Measurements from ENCODE around the gene HSPE1.
"Not testable (repeated sequence)": the region's sequence is repeated elsewhere in the genome, so short reads cannot be mapped to it uniquely, and the experiment has no call there.

Gene HSPE1

DNA sequence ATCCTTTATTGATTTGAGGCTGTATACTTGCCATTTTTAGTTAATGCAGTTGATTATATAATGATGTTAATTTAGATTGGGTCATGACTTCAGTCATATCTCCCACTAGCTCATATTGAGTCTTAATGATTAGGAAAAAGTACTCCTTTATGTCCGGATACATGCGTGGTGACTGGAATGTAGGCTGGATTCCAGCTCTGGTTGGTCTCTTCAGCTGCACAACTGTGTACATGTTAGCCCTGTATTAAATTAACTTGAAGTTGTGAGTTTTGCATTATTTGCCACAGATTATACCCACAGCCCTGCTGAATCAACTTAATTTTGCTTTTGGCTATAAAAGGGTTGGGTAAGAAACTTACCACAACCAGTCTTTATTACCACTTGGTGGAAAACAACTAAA lies 38.2 kb downstream of the HSPE1 start:
- H3K4me3 ChIP-seq (ENCODE audit: low read length), result no peak overlapping the region
- H3K9ac ChIP-seq (ENCODE audit: low read length), result no peak overlapping the region
- H3K27me3 ChIP-seq (ENCODE audit: control insufficient read depth, insufficient read depth, low read length), result no peaks in the 10 kb centered on the region
- no peaks in the 10 kb centered on the region for H3K4me1 ChIP-seq (ENCODE audit: control insufficient read depth, low read depth, low read length)
- H3K36me3 ChIP-seq (ENCODE audit: control insufficient read depth, low read depth, low read length), result peaks cover 62% of the 10 kb centered on the region
- H3K27ac ChIP-seq (ENCODE audit: low read length), result no peak overlapping the region
- H3K9me3 ChIP-seq (ENCODE audit: control insufficient read depth, low read depth, low read length), result no peaks in the 10 kb centered on the region

DNA sequence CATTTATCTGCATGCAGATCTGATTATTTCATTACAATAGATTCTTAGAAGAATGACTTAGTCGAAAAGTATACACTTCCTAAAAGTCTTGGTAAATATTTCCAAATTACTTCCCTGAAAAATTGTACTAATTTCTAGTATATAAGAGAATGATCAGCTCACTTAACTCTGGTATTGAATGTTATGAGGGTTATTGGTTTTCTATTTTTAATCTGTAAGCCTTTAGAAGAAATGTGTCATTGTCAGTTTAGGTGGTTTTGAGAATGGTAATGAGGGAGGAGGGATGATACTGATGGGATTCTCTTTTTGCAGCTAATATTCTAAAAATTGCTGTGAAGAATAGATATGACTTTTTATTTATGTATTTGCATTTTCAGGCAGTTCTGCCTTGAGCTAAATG lies 39.6 kb downstream of the HSPE1 start:
- Histone ChIP-seq H3K9me3 (ENCODE audit: control insufficient read depth, low read depth, low read length) (no peaks in the 10 kb centered on the region), H3K9ac (ENCODE audit: low read length) (no peak overlapping the region), H3K27ac (ENCODE audit: low read length) (no peak overlapping the region), H3K36me3 (ENCODE audit: control insufficient read depth, low read depth, low read length) (peaks cover 69% of the 10 kb centered on the region), H3K4me1 (ENCODE audit: control insufficient read depth, low read depth, low read length) (no peaks in the 10 kb centered on the region), H3K4me3 (ENCODE audit: low read length) (no peak overlapping the region), H3K27me3 (ENCODE audit: control insufficient read depth, insufficient read depth, low read length) (no peaks in the 10 kb centered on the region)

DNA sequence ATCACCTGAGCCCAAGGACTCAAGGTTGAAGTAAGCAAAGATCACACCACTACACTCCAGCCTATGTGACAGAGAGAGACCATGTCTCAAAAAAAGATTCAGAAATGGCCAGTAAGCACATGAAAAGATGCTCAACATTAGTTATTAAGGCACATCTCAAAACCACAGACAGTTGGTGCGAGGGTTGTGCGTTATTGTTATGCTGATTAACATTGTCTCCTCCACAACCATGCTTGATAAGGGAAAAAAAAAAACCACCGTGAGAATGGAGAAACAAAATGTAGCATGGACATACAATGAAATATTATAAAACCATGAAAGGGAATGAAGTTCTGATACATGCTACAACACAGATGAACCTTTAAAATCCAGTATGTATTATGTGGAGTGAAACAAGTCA lies 43.0 kb downstream of the HSPE1 start:
- Histone ChIP-seq H3K36me3 (ENCODE audit: control insufficient read depth, low read depth, low read length) (peaks cover 52% of the 10 kb centered on the region), H3K9me3 (ENCODE audit: control insufficient read depth, low read depth, low read length) (no peaks in the 10 kb centered on the region), H3K4me3 (ENCODE audit: low read length) (no peak overlapping the region), H3K27ac (ENCODE audit: low read length) (no peak overlapping the region), H3K9ac (ENCODE audit: low read length) (no peak overlapping the region), H3K27me3 (ENCODE audit: control insufficient read depth, insufficient read depth, low read length) (no peaks in the 10 kb centered on the region), H3K4me1 (ENCODE audit: control insufficient read depth, low read depth, low read length) (no peaks in the 10 kb centered on the region)

DNA sequence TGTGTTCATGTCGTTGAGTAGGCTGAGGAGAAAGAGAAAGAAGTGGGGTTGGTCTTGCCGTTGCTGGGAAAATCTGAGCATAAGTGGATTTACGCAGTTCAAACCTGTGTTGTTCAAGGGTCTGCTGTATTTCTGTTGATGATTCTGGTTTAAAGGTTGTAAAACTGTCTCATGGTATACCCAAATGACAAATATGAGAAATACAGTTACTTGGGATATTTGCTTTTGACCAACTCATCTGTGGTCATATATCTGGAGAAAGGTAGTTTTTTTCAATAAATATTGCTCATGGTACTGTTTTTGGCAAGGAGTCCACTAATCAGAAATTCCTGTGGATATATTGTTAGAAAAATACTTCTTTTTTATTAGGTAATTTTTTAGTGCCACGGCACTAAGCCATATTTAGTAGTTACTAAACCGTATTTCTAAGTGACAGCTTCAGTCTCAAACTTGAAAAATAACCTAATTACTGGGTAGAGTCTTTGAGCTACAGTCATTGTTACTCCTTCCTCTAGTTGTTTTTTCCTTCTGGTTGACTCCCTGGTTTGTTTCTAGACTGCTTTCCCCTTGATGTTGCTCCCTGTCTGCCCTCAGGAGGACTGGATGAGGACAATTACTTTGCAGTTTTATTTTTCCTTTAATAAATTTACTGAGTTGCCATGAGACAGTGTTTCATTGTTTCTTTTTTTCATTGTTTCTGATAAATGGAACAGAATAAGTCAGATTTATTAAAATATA lies 47.2 kb downstream of the HSPE1 start:
- Histone ChIP-seq H3K27ac (ENCODE audit: low read length) (no peak overlapping the region), H3K4me1 (ENCODE audit: control insufficient read depth, low read depth, low read length) (no peaks in the 10 kb centered on the region), H3K27me3 (ENCODE audit: control insufficient read depth, insufficient read depth, low read length) (no peaks in the 10 kb centered on the region), H3K9me3 (ENCODE audit: control insufficient read depth, low read depth, low read length) (no peaks in the 10 kb centered on the region), H3K4me3 (ENCODE audit: low read length) (no peak overlapping the region), H3K36me3 (ENCODE audit: control insufficient read depth, low read depth, low read length) (peaks cover 45% of the 10 kb centered on the region), H3K9ac (ENCODE audit: low read length) (no peak overlapping the region)

DNA sequence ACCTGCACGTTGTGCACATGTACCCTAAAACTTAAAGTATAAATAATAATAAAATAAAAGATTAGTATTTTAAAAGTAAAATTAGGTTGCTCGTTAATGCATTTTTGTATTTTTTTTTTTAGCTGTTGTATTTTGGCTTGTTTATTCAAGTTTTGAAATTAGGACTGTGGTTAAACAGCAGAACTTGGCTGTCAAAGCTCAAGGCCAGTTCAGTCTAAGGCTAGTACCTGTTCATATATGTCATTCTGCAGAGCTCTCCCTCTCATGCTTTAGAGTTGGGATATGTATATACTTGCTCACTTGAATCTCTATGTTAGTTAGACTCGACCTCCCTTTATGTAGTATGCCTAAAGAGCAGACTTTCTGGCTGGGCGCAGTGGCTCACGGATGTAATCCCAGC lies 48.4 kb downstream of the HSPE1 start:
- H3K36me3 ChIP-seq (ENCODE audit: control insufficient read depth, low read depth, low read length), result peaks cover 35% of the 10 kb centered on the region
- no peak overlapping the region for H3K4me3 ChIP-seq (ENCODE audit: low read length)
- H3K9ac ChIP-seq (ENCODE audit: low read length), result no peak overlapping the region
- no peaks in the 10 kb centered on the region for H3K4me1 ChIP-seq (ENCODE audit: control insufficient read depth, low read depth, low read length)
- no peaks in the 10 kb centered on the region for H3K9me3 ChIP-seq (ENCODE audit: control insufficient read depth, low read depth, low read length)
- no peaks in the 10 kb centered on the region for H3K27me3 ChIP-seq (ENCODE audit: control insufficient read depth, insufficient read depth, low read length)
- no peak overlapping the region for H3K27ac ChIP-seq (ENCODE audit: low read length)

DNA sequence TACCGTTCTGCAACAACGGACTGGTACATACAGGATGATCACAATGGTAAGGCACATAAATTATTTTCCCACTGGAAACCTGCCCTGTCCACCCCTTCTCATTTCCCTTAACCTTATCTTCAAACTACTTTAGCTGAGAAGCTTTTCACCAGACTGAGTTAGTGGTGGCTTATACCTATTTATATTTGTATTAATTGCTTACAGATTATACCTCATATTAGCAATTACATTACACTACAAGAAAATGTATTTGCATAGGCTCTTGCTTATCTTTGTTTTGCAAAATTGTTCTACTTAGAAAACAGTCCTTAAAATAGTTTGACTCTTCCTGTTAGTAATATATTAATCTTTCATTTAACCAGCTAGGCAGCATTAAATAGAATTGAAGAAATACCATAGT lies 51.1 kb downstream of the HSPE1 start:
- H3K4me3 ChIP-seq (ENCODE audit: low read length); H3K9ac ChIP-seq (ENCODE audit: low read length); H3K27me3 ChIP-seq (ENCODE audit: control insufficient read depth, insufficient read depth, low read length); H3K4me1 ChIP-seq (ENCODE audit: control insufficient read depth, low read depth, low read length); H3K9me3 ChIP-seq (ENCODE audit: control insufficient read depth, low read depth, low read length); H3K27ac ChIP-seq (ENCODE audit: low read length): not testable (repeated sequence)
- peaks cover 34% of the 10 kb centered on the region for H3K36me3 ChIP-seq (ENCODE audit: control insufficient read depth, low read depth, low read length)

Measured in iPS-18a (cell line).